B cell (primary cell): ENCODE results near the gene NAP1L1. TPM values are rescaled to one million over a fixed set of nuclear protein-coding genes. Genes with fewer than 3 reads are reported as not detected.

Source experiments
- ATAC-seq: fragments of 200-7000 bp; cut with Tn5 transposase; one replicate; pipeline ENCODE4 v1.10.0; 2021; ENCODE audit warnings: low read depth, mild to moderate bottlenecking, moderate number of reproducible peaks, moderate library complexity
- CTCF ChIA-PET: fragments of 350-600 bp; sonication (Branson Sonifier 250); formaldehyde crosslinking; loops from one replicate; lab custom pipeline; 2021; ENCODE audit warnings: antibody characterized with exemption, inconsistent platforms; lab: Charles Lee
- POLR2A ChIA-PET: fragments of 350-600 bp; sonication (Branson Sonifier 250); formaldehyde crosslinking; loops from one replicate; lab custom pipeline; 2021; ENCODE audit warnings: antibody characterized with exemption; lab: Charles Lee
- DNase-seq: peaks from one replicate; pipeline ENCODE4 v3.0.0; 2013
- H2AFZ ChIP-seq: 2 replicates; pipeline ENCODE4 v1.6.1; 2012; ENCODE audit warnings: mild to moderate bottlenecking, low read depth, low read length; ENCODE audit not compliant: insufficient read depth, poor library complexity, severe bottlenecking
- H3K27ac ChIP-seq, 2 donors: 1 replicate in 1 of 2; 2 replicates in 1 of 2; pipeline ENCODE4 v1.5.1; 2012 to 2013; ENCODE audit warnings: low read length in 2 of 2, mild to moderate bottlenecking in 2 of 2, moderate library complexity in 1 of 2
- H3K27me3 ChIP-seq, 4 experiments: fragments of 200-600 bp in 1 of 4; sonication (generic) in 1 of 4; replicated peaks in 1 of 4; 1 replicate in 2 of 4; 2 replicates in 2 of 4; pipeline versions ENCODE4 v1.6.1 to v1.7.0; 2013 to 2016; ENCODE audit warnings: low read length in 3 of 4, mild to moderate bottlenecking in 2 of 4, mixed read lengths in 1 of 4, moderate library complexity in 1 of 4; ENCODE audit not compliant: insufficient read depth in 4 of 4, control insufficient read depth in 3 of 4; ENCODE audit errors: control extremely low read depth in 1 of 4
- H3K36me3 ChIP-seq, 2 experiments: replicated peaks in 1 of 2; 1 replicate in 1 of 2; 2 replicates in 1 of 2; pipeline versions ENCODE4 v1.6.1 to v1.7.1; 2013; ENCODE audit warnings: low read length in 1 of 2; ENCODE audit not compliant: insufficient read depth in 2 of 2, control insufficient read depth in 1 of 2; ENCODE audit errors: control extremely low read depth in 1 of 2, extremely low read depth in 1 of 2
- H3K4me1 ChIP-seq, 2 donors: fragments of 200-600 bp in 1 of 2; sonication (generic) in 1 of 2; 1 replicate in 1 of 2; 2 replicates in 1 of 2; pipeline versions ENCODE4 v1.5.1 to v1.6.1; 2013 to 2017; ENCODE audit warnings: low read length in 2 of 2; ENCODE audit not compliant: control insufficient read depth in 2 of 2, insufficient read depth in 2 of 2
- H3K4me2 ChIP-seq: replicated peaks from 2 replicates; pipeline ENCODE3; 2012; ENCODE audit warnings: mild to moderate bottlenecking, low read depth, low read length; ENCODE audit not compliant: poor library complexity, severe bottlenecking
- H3K4me3 ChIP-seq, 5 experiments: fragments of 200-600 bp in 1 of 5; sonication (generic) in 1 of 5; 1 replicate in 3 of 5; 2 replicates in 2 of 5; pipeline versions ENCODE4 v1.5.1 to v1.7.0; 2011 to 2016; ENCODE audit warnings: low read length in 4 of 5, mild to moderate bottlenecking in 4 of 5, low read depth in 2 of 5, control low read depth in 1 of 5, moderate library complexity in 1 of 5; ENCODE audit not compliant: insufficient read depth in 1 of 5; ENCODE audit errors: control extremely low read depth in 1 of 5, extremely low read depth in 1 of 5
- H3K79me2 ChIP-seq: fragments of 200-600 bp; sonication (generic); one replicate; pipeline ENCODE4 v1.6.0; 2016; ENCODE audit warnings: low read length; ENCODE audit not compliant: control insufficient read depth, insufficient read depth
- H3K9ac ChIP-seq: fragments of 200-600 bp; sonication (generic); 2 replicates; pipeline ENCODE4 v1.6.1; 2017; ENCODE audit warnings: mild to moderate bottlenecking, low read length, moderate library complexity
- H3K9me3 ChIP-seq, 3 donors: one replicate each; pipeline versions ENCODE4 v1.6.1 to v1.7.1; 2013; ENCODE audit warnings: low read length in 2 of 3; ENCODE audit not compliant: control insufficient read depth in 2 of 3, insufficient read depth in 1 of 3; ENCODE audit errors: control extremely low read depth in 1 of 3
- H4K20me1 ChIP-seq: 2 replicates; pipeline ENCODE4 v1.6.0; 2012; ENCODE audit warnings: mild to moderate bottlenecking, low read length; ENCODE audit not compliant: insufficient read depth, control insufficient read depth, poor library complexity, severe bottlenecking
- H3K27ac Mint-ChIP-seq: one replicate; pipeline ENCODE4 v1.8.0; 2021; ENCODE audit warnings: mixed read lengths
- H3K27me3 Mint-ChIP-seq: one replicate; pipeline ENCODE4 v1.8.0; 2021; ENCODE audit warnings: mixed read lengths
- H3K4me1 Mint-ChIP-seq: one replicate; pipeline ENCODE4 v1.8.0; 2021; ENCODE audit warnings: mixed read lengths
- H3K4me3 Mint-ChIP-seq: one replicate; pipeline ENCODE4 v1.8.0; 2021; ENCODE audit warnings: mixed read lengths
- H3K9me3 Mint-ChIP-seq: one replicate; pipeline ENCODE4 v1.8.0; 2022; ENCODE audit warnings: mixed read lengths; ENCODE audit not compliant: insufficient read depth
- EZH2 ChIP-seq: IDR thresholded peaks from 2 replicates; pipeline ENCODE4 v1.6.1; 2012; ENCODE audit warnings: borderline replicate concordance, low read depth, mild to moderate bottlenecking, moderate library complexity, low read length; ENCODE audit not compliant: insufficient read depth, poor library complexity, severe bottlenecking
- WGBS: methylation state at CpG from one replicate; pipeline ENCODE4 v1.1.5; 2013; ENCODE audit warnings: missing lambda C conversion rate; ENCODE audit not compliant: insufficient coverage; 5-methylcytosine and 5-hydroxymethylcytosine counted together
- intact Hi-C: fragments of 100-400 bp; cut with micrococcal nuclease; formaldehyde crosslinking; loops from one replicate; pipeline ENCODE4 v1.10.0; 2022
- polyA plus RNA-seq: library from polyadenylated mRNA; depleted of rRNA; stranded (reverse); fragments of >200 nt; gene quantifications from 2 replicates; pipeline ENCODE4 v1.2.3, GENCODE V29; 2012
- total RNA-seq, 2 donors: library from RNA; stranded (reverse); fragments of 120-200 nt in 1 of 2; gene quantifications; 1 replicate in 1 of 2; 2 replicates in 1 of 2; pipeline versions ENCODE4 v1.2.3 to v1.2.4, GENCODE V29; 2013 to 2022
- TF ChIP-seq, protein P1 (sequence below): fragments of 200-600 bp; IDR thresholded peaks from one replicate; pipeline ENCODE4 v1.8.0; 2022; ENCODE audit warnings: antibody characterized with exemption, mild to moderate bottlenecking

NAP1L1 gene
- total and polyA plus RNA-seq, 2 donors (not counting 1 experiment from before 2014, with no cell fraction given): 165 to 766 TPM

- H3K4me3 Mint-ChIP-seq: peak overlapping the region; percentile 24
- CTCF ChIA-PET: interaction anchor here (1.1 kb wide), 2 partner anchors 78 to 267 kb away, joined by 3 read pairs; partner anchors contain the start of gene BBS10
- no peaks in the 10 kb centered on the region for H3K9me3 Mint-ChIP-seq
Observed at GRCh38 chr12:76080729-76081415, 3.6 kb downstream of the NAP1L1 start.

More at GRCh38 chr12:76080729-76081415, 3.6 kb downstream of the NAP1L1 start:
- Histone ChIP-seq H4K20me1 (peaks cover 81% of the 10 kb centered on the region), H2AFZ (no peak overlapping the region), H3K27ac (no peak overlapping the region), H3K4me1 (peaks cover 26 to 41% of the 10 kb centered on the region in 2 donors), H3K9me3 (peaks cover 0 to 3% (median 0%) of the 10 kb centered on the region in 3 donors), H3K79me2 (peaks cover 85% of the 10 kb centered on the region), H3K4me2 (peak overlapping the region; percentile 9), H3K36me3 (peaks cover 0 to 6% of the 10 kb centered on the region in 2 experiments), H3K9ac (no peak overlapping the region), H3K27me3 (no peaks in the 10 kb centered on the region), H3K4me3 (no peak overlapping the region)
- intact Hi-C loops: loop anchor here (5.0 to 10.0 kb wide), 2 partner anchors 696 to 794 kb away; partner anchors contain the start of gene CSRP2
- DNase-seq (peak; percentile 29), ATAC-seq (no peak)
- Mint-ChIP-seq H3K27me3 (no peaks in the 10 kb centered on the region), H3K27ac (no peak overlapping the region), H3K4me1 (peaks cover 74% of the 10 kb centered on the region)
- TF ChIP-seq, protein P1, sequence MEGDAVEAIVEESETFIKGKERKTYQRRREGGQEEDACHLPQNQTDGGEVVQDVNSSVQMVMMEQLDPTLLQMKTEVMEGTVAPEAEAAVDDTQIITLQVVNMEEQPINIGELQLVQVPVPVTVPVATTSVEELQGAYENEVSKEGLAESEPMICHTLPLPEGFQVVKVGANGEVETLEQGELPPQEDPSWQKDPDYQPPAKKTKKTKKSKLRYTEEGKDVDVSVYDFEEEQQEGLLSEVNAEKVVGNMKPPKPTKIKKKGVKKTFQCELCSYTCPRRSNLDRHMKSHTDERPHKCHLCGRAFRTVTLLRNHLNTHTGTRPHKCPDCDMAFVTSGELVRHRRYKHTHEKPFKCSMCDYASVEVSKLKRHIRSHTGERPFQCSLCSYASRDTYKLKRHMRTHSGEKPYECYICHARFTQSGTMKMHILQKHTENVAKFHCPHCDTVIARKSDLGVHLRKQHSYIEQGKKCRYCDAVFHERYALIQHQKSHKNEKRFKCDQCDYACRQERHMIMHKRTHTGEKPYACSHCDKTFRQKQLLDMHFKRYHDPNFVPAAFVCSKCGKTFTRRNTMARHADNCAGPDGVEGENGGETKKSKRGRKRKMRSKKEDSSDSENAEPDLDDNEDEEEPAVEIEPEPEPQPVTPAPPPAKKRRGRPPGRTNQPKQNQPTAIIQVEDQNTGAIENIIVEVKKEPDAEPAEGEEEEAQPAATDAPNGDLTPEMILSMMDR: peak; percentile 59
- TF ChIP-seq EZH2: no peak
- POLR2A ChIA-PET: no interaction called here
- WGBS: no CpG with 5 or more reads among the region's 6 CpGs
